Trophoblast cell (in vitro differentiated cells and primary cell): ENCODE data around the gene FAM229A.

Source experiments
- DNase-seq, 2 donors: peaks; one replicate each; pipeline ENCODE4 v3.0.0-alpha.2; 2016
- H2AFZ ChIP-seq: 2 replicates; pipeline ENCODE4 v1.6.1; 2013; ENCODE audit warnings: low read length, moderate library complexity, mild to moderate bottlenecking; ENCODE audit not compliant: insufficient read depth, poor library complexity
- H2AK5ac ChIP-seq: 2 replicates; pipeline ENCODE4 v1.6.1; 2013; ENCODE audit warnings: mild to moderate bottlenecking, low read length
- H2BK120ac ChIP-seq: 2 replicates; pipeline ENCODE4 v1.6.1; 2013; ENCODE audit warnings: low read length, mild to moderate bottlenecking, moderate library complexity; ENCODE audit not compliant: insufficient read depth, poor library complexity
- H2BK12ac ChIP-seq: 2 replicates; pipeline ENCODE4 v1.6.1; 2013; ENCODE audit warnings: mild to moderate bottlenecking, low read length, moderate library complexity
- H2BK5ac ChIP-seq: 2 replicates; pipeline ENCODE4 v1.6.1; 2013; ENCODE audit warnings: low read length, low read depth, moderate library complexity, mild to moderate bottlenecking; ENCODE audit not compliant: poor library complexity
- H3K14ac ChIP-seq: 2 replicates; pipeline ENCODE4 v1.6.1; 2013; ENCODE audit warnings: mild to moderate bottlenecking, low read length
- H3K18ac ChIP-seq: 2 replicates; pipeline ENCODE4 v1.6.1; 2013; ENCODE audit warnings: mild to moderate bottlenecking, low read length
- H3K23ac ChIP-seq: 2 replicates; pipeline ENCODE4 v1.6.1; 2013; ENCODE audit warnings: low read length
- H3K27ac ChIP-seq: 2 replicates; pipeline ENCODE4 v1.5.1; 2013; ENCODE audit warnings: low read depth, mild to moderate bottlenecking, inconsistent platforms, low read length, moderate library complexity
- H3K27me3 ChIP-seq: 2 replicates; pipeline ENCODE4 v1.6.1; 2013; ENCODE audit warnings: inconsistent platforms, mild to moderate bottlenecking, low read length, moderate library complexity; ENCODE audit not compliant: insufficient read depth
- H3K36me3 ChIP-seq, 2 experiments: 1 replicate in 1 of 2; 2 replicates in 1 of 2; pipeline ENCODE4 v1.6.1; 2013; ENCODE audit warnings: low read length in 2 of 2, mild to moderate bottlenecking in 2 of 2, moderate library complexity in 1 of 2; ENCODE audit not compliant: insufficient read depth in 2 of 2, control insufficient read depth in 1 of 2
- H3K4ac ChIP-seq: 2 replicates; pipeline ENCODE4 v1.6.1; 2013; ENCODE audit warnings: low read depth, mild to moderate bottlenecking, low read length, moderate library complexity
- H3K4me1 ChIP-seq, 2 experiments: 1 replicate in 1 of 2; 2 replicates in 1 of 2; pipeline ENCODE4 v1.6.1; 2013; ENCODE audit warnings: low read length in 2 of 2, mild to moderate bottlenecking in 2 of 2, moderate library complexity in 1 of 2; ENCODE audit not compliant: insufficient read depth in 2 of 2, control insufficient read depth in 1 of 2
- H3K4me2 ChIP-seq: 2 replicates; pipeline ENCODE4 v1.6.1; 2013; ENCODE audit warnings: inconsistent platforms, mild to moderate bottlenecking, low read length, moderate library complexity
- H3K4me3 ChIP-seq: 2 replicates; pipeline ENCODE4 v1.5.1; 2013; ENCODE audit warnings: mild to moderate bottlenecking, low read depth, low read length, inconsistent platforms
- H3K79me1 ChIP-seq: one replicate; pipeline ENCODE4 v1.6.1; 2013; ENCODE audit warnings: low read length
- H3K79me2 ChIP-seq: 2 replicates; pipeline ENCODE4 v1.6.1; 2013; ENCODE audit warnings: low read length, mild to moderate bottlenecking; ENCODE audit not compliant: control insufficient read depth, insufficient read depth, poor library complexity
- H3K9ac ChIP-seq: 2 replicates; pipeline ENCODE4 v1.6.1; 2013; ENCODE audit warnings: mild to moderate bottlenecking, low read length
- H3K9me3 ChIP-seq: 2 replicates; pipeline ENCODE4 v1.6.1; 2013; ENCODE audit warnings: low read depth, mild to moderate bottlenecking, control low read depth, inconsistent platforms, low read length; ENCODE audit not compliant: insufficient read depth
- H4K12ac ChIP-seq: 2 replicates; pipeline ENCODE4 v1.6.1; 2013; ENCODE audit warnings: low read depth, mild to moderate bottlenecking, low read length, moderate library complexity
- H4K8ac ChIP-seq: 2 replicates; pipeline ENCODE4 v1.6.1; 2013; ENCODE audit warnings: low read depth, mild to moderate bottlenecking, low read length, moderate library complexity
- H4K91ac ChIP-seq: one replicate; pipeline ENCODE4 v1.6.1; 2013; ENCODE audit warnings: low read depth, mild to moderate bottlenecking, low read length, moderate library complexity
- WGBS: extraction: QIAGEN DNeasy Blood & Tissue Kit; methylation state at CpG from one replicate; pipeline ENCODE4 v1.1.7; 2013; ENCODE audit warnings: missing lambda C conversion rate; ENCODE audit not compliant: insufficient read length, insufficient coverage; ENCODE audit errors: extremely low coverage; 5-methylcytosine and 5-hydroxymethylcytosine counted together

FAM229A gene

DNA sequence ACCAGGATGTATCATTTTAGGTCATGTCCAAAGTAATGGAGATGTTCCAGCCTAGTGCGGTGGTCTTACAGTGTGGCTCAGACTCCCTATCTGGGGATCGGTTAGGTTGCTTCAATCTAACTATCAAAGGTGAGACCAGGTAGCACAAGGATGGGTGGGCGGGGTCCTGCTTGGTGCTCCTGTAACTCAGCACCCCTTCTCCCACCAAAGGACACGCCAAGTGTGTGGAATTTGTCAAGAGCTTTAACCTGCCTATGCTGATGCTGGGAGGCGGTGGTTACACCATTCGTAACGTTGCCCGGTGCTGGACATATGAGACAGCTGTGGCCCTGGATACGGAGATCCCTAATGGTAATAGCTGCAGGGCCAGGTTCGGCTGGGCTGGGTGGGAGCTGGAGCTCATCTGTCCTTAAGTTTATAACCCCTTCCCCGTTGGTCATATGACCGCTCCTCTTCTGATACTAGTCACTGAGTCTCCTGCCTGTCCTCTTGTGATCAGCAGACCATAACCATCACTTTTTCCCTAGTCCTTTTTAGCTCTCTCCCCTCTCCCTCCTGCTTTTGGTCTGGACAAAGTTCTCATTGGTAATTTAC lies 31.6 kb downstream of the FAM229A start:
- no peak overlapping the region for H4K8ac ChIP-seq
- H3K27me3 ChIP-seq = no peaks in the 10 kb centered on the region
- no peak overlapping the region for H3K23ac ChIP-seq
- H3K79me1 ChIP-seq = peaks cover 14% of the 10 kb centered on the region
- H3K14ac ChIP-seq = no peak overlapping the region
- no peak overlapping the region for H3K18ac ChIP-seq
- no peaks in the 10 kb centered on the region for H3K9me3 ChIP-seq
- no peak overlapping the region for H3K4me2 ChIP-seq
- no peak overlapping the region for H2BK120ac ChIP-seq
- H3K27ac ChIP-seq = no peak overlapping the region
- H4K12ac ChIP-seq = no peak overlapping the region
- H2BK12ac ChIP-seq = no peak overlapping the region
- H4K91ac ChIP-seq = no peak overlapping the region
- H2BK5ac ChIP-seq = no peak overlapping the region
- no CpG with 5 or more reads among the region's 12 CpGs for WGBS
- no peak for DNase-seq
- peaks cover 14% of the 10 kb centered on the region for H3K79me2 ChIP-seq
- H3K4me1 ChIP-seq = peaks cover 23 to 26% of the 10 kb centered on the region in 2 experiments
- H2AK5ac ChIP-seq = no peak overlapping the region
- H3K4ac ChIP-seq = no peak overlapping the region
- H2AFZ ChIP-seq = no peak overlapping the region
- H3K4me3 ChIP-seq = no peak overlapping the region
- H3K36me3 ChIP-seq = peaks cover 49 to 68% of the 10 kb centered on the region in 2 experiments
- H3K9ac ChIP-seq = no peak overlapping the region

DNA sequence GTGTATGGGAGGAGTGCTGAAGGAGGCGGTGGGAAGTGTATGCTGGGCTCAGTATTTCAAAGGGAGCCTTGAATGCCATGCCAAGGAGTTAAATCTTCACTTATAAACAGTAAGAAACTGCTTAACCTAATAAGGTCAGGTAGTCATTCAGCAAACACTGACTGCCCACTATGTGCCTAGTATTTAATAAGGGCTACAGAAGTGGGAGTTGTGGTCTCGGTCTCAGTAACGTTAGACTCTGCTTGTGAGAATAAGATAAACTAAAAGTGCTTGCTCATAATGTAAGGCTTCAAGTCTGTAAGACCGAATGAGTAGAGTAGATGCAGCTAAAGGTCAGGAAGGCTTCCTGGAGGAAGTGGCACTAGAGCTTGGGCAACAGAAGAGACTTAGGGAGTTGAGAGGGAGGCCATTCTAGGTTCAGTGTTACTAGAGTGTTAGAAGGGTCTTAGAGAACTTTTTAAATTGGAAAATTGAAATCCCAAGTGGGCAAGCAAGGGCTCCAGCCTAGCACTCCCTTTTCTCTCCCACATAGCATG lies 32.3 kb downstream of the FAM229A start:
- no peak overlapping the region for H3K4me3 ChIP-seq
- no peak overlapping the region for H3K23ac ChIP-seq
- H2AK5ac ChIP-seq = no peak overlapping the region
- no peak overlapping the region for H2AFZ ChIP-seq
- peaks cover 11% of the 10 kb centered on the region for H3K79me1 ChIP-seq
- H3K79me2 ChIP-seq = peaks cover 7% of the 10 kb centered on the region
- H3K9me3 ChIP-seq = no peaks in the 10 kb centered on the region
- H3K4me1 ChIP-seq = peaks cover 23 to 26% of the 10 kb centered on the region in 2 experiments
- H3K27me3 ChIP-seq = no peaks in the 10 kb centered on the region
- H2BK5ac ChIP-seq = no peak overlapping the region
- no peak overlapping the region for H3K4ac ChIP-seq
- no peak overlapping the region for H4K91ac ChIP-seq
- WGBS = no CpG with 5 or more reads among the region's 4 CpGs
- H3K14ac ChIP-seq = no peak overlapping the region
- no peak overlapping the region for H3K9ac ChIP-seq
- DNase-seq = no peak
- H3K27ac ChIP-seq = no peak overlapping the region
- no peak overlapping the region for H4K8ac ChIP-seq
- H3K18ac ChIP-seq = no peak overlapping the region
- no peak overlapping the region for H2BK120ac ChIP-seq
- no peak overlapping the region for H4K12ac ChIP-seq
- no peak overlapping the region for H3K4me2 ChIP-seq
- no peak overlapping the region for H2BK12ac ChIP-seq
- peaks cover 49 to 68% of the 10 kb centered on the region in 2 experiments for H3K36me3 ChIP-seq

DNA sequence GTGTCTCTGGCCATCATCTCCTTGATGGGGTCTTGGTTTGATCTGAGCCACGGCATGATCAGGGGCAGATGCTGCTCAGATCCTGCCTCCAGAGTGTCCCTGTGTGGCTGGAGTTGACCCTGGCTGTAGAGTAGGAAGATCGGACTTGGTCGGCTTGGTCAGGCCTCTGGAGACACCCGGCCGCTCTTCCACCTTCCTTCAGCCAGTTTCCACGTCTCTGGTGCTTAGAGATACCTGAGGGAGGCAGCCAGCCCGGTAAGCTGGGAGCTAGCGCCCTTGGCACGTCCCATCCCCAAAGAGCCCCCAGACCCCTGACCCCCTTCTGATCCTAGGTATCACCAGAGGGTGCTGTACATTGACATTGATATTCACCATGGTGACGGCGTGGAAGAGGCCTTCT lies 35.1 kb downstream of the FAM229A start:
- H2AFZ ChIP-seq = no peak overlapping the region
- WGBS = no CpG with 5 or more reads among the region's 11 CpGs
- H3K4me2 ChIP-seq = no peak overlapping the region

DNA sequence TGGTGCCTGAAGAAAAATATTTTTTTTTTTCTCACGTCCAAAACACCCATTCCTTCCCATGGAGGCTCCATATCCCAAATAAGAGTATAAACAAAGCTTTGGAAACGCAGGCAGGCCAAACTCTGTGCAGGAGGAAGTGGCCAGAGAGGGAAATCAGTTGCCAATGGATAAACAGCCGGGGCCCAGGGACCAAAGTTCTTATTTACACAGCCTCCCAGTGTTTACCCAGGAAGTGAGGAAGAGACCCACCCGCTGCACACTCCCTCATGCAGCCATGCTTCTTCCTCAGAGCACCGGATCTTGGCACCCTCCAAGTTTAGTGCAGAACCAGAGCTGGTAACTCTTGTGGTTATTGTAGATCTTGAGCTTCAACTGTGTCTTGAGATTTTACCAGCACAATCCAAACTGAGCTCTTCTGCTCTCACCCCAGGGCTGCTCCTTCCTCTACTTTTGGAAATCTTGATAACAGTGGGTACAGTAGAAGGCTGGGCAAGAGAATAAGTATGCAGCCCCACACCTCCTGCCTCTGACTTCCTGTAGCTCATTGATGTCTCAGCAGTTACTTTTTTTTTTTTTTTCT lies 40.5 kb downstream of the FAM229A start:
- H3K23ac ChIP-seq = no peak overlapping the region
- H4K91ac ChIP-seq = no peak overlapping the region
- no peak overlapping the region for H2BK5ac ChIP-seq
- H3K9me3 ChIP-seq = no peaks in the 10 kb centered on the region
- no peaks in the 10 kb centered on the region for H3K27me3 ChIP-seq
- no peak overlapping the region for H4K8ac ChIP-seq
- no peak overlapping the region for H3K14ac ChIP-seq
- no peak overlapping the region for H2BK12ac ChIP-seq
- no peaks in the 10 kb centered on the region for H3K79me1 ChIP-seq
- H2AFZ ChIP-seq = no peak overlapping the region
- no peaks in the 10 kb centered on the region for H3K79me2 ChIP-seq
- no peak overlapping the region for H2BK120ac ChIP-seq
- no peak overlapping the region for H3K27ac ChIP-seq
- H3K9ac ChIP-seq = no peak overlapping the region
- H2AK5ac ChIP-seq = no peak overlapping the region
- no peak overlapping the region for H3K18ac ChIP-seq
- H3K4me1 ChIP-seq = no peaks in the 10 kb centered on the region
- no peak overlapping the region for H3K4me3 ChIP-seq
- H3K4ac ChIP-seq = no peak overlapping the region
- no peak for DNase-seq
- WGBS = no CpG with 5 or more reads among the region's 5 CpGs
- no peak overlapping the region for H3K4me2 ChIP-seq
- H3K36me3 ChIP-seq = peaks cover 14 to 26% of the 10 kb centered on the region in 2 experiments
- no peak overlapping the region for H4K12ac ChIP-seq

More for the DNA sequence above, 35.1 kb downstream of the FAM229A start:
- Histone ChIP-seq H3K79me1 (peaks cover 3% of the 10 kb centered on the region), H3K27ac (no peak overlapping the region), H3K79me2 (no peaks in the 10 kb centered on the region), H3K9me3 (no peaks in the 10 kb centered on the region), H2BK120ac (no peak overlapping the region), H3K4me3 (no peak overlapping the region), H3K4me1 (peaks cover 5% of the 10 kb centered on the region in 2 experiments), H2BK5ac (no peak overlapping the region), H2BK12ac (no peak overlapping the region), H4K91ac (no peak overlapping the region), H3K9ac (no peak overlapping the region), H4K8ac (no peak overlapping the region), H3K4ac (no peak overlapping the region), H3K18ac (no peak overlapping the region), H2AK5ac (no peak overlapping the region), H4K12ac (no peak overlapping the region), H3K27me3 (no peaks in the 10 kb centered on the region), H3K23ac (no peak overlapping the region), H3K36me3 (peaks cover 35 to 54% of the 10 kb centered on the region in 2 experiments), H3K14ac (no peak overlapping the region)
- no peak for DNase-seq
